ENCODE results near the gene GLTPD2.
A peak's percentile ranks its signal among the peaks of the same experiment; 100 is the strongest.

Gene GLTPD2
- long read RNA-seq, donor 1, partial matches to known transcripts: 0 of 4 reads
- long read RNA-seq, donor 1, other reads (novel, unspliced or antisense): 0 of 4 reads
- long read RNA-seq, donor 2, partial matches to known transcripts: 0 of 4 reads
- long read RNA-seq, donor 2, other reads (novel, unspliced or antisense): 0 of 4 reads
- long read RNA-seq, donor 3, partial matches to known transcripts: 0 of 1 reads
- long read RNA-seq, donor 3, other reads (novel, unspliced or antisense): 0 of 1 reads
- long read RNA-seq, donor 4, transcript GLTPD2-201 (4 exons, 1,023 nt): major isoform, 5 of 5 reads
- long read RNA-seq, donor 4, partial matches to known transcripts: 0 of 5 reads
- long read RNA-seq, donor 4, other reads (novel, unspliced or antisense): 0 of 5 reads
- long read RNA-seq, donor 5, partial matches to known transcripts: 0 of 2 reads
- long read RNA-seq, donor 5, other reads (novel, unspliced or antisense): 0 of 2 reads
- long read RNA-seq, donor 6, partial matches to known transcripts: 0 of 4 reads
- long read RNA-seq, donor 6, other reads (novel, unspliced or antisense): 0 of 4 reads
- long read RNA-seq, donor 7: 0 reads
- long read RNA-seq, donor 8, transcript GLTPD2-201 (4 exons, 1,023 nt): major isoform, 6 of 6 reads
- long read RNA-seq, donor 8, partial matches to known transcripts: 0 of 6 reads
- long read RNA-seq, donor 8, other reads (novel, unspliced or antisense): 0 of 6 reads

GRCh38 chr17:4788807-4789700 is at the start of gene GLTPD2:
Gene GLTPD2 (plus strand): TSS chr17:4788964. CDS start chr17:4789012, 48 bp downstream.
- peak; percentile 74 for DNase-seq

GRCh38 chr17:4739122-4740024 is 49.4 kb upstream of the GLTPD2 start, which contains the start of the genes CXCL16 and ZMYND15:
Gene CXCL16 (minus strand): TSS chr17:4739928. CDS start chr17:4739339, 589 bp downstream.
Gene ZMYND15 (plus strand): TSS chr17:4739833. CDS start chr17:4740549, 716 bp downstream.
- peak; percentile 88 for DNase-seq

GRCh38 chr17:4740025-4740351 is 48.8 kb upstream of the GLTPD2 start:
- no peak for DNase-seq

GRCh38 chr17:4740584-4740983 is 48.2 kb upstream of the GLTPD2 start:
- DNase-seq: no peak

GRCh38 chr17:4741544-4741943 is 47.2 kb upstream of the GLTPD2 start:
- DNase-seq: no peak

- no peak for DNase-seq
Measured at GRCh38 chr17:4742133-4742532, 46.6 kb upstream of the GLTPD2 start.

GRCh38 chr17:4742629-4743028 is 46.1 kb upstream of the GLTPD2 start:
- DNase-seq: no peak

- DNase-seq: no peak
Measured at GRCh38 chr17:4743216-4743615, 45.5 kb upstream of the GLTPD2 start.

GRCh38 chr17:4743898-4744297 is 44.9 kb upstream of the GLTPD2 start:
- DNase-seq: no peak

- DNase-seq: peak; percentile 17
Measured at GRCh38 chr17:4744999-4745969, 43.5 kb upstream of the GLTPD2 start.

GRCh38 chr17:4747847-4748246 is 40.9 kb upstream of the GLTPD2 start:
- DNase-seq: no peak

- DNase-seq: no peak
Measured at GRCh38 chr17:4748686-4749085, 40.1 kb upstream of the GLTPD2 start.

- DNase-seq: no peak
Measured at GRCh38 chr17:4750606-4751005, 38.2 kb upstream of the GLTPD2 start.

- no peak for DNase-seq
Measured at GRCh38 chr17:4751932-4752331, 36.8 kb upstream of the GLTPD2 start.

- no peak for DNase-seq
Measured at GRCh38 chr17:4753392-4753791, 35.4 kb upstream of the GLTPD2 start.

- DNase-seq: no peak
Measured at GRCh38 chr17:4759776-4760236, 29.0 kb upstream of the GLTPD2 start.

GRCh38 chr17:4764595-4764994 is 24.2 kb upstream of the GLTPD2 start:
- no peak for DNase-seq

GRCh38 chr17:4766201-4766600 is 22.6 kb upstream of the GLTPD2 start:
- DNase-seq: no peak

GRCh38 chr17:4766723-4767122 is 22.0 kb upstream of the GLTPD2 start:
- no peak for DNase-seq

- no peak for DNase-seq
Measured at GRCh38 chr17:4768298-4768697, 20.5 kb upstream of the GLTPD2 start.
